Measurements from ENCODE around the gene ZBTB16.
"Not testable (repeated sequence)": the region's sequence is repeated elsewhere in the genome, so short reads cannot be mapped to it uniquely, and the experiment has no call there.

The ZBTB16 gene

GRCh38 chr11:114033572-114033971 lies 25.9 kb upstream of the ZBTB16 start:
- Mint-ChIP-seq H3K9me3 (ENCODE audit: low read depth) (no peaks in the 10 kb centered on the region), H3K27ac (no peak overlapping the region), H3K4me3 (no peak overlapping the region), H3K36me3 (no peaks in the 10 kb centered on the region), H3K4me1 (ENCODE audit: low read depth) (peaks cover 4% of the 10 kb centered on the region), H3K27me3 (peaks cover 4% of the 10 kb centered on the region)

DNA sequence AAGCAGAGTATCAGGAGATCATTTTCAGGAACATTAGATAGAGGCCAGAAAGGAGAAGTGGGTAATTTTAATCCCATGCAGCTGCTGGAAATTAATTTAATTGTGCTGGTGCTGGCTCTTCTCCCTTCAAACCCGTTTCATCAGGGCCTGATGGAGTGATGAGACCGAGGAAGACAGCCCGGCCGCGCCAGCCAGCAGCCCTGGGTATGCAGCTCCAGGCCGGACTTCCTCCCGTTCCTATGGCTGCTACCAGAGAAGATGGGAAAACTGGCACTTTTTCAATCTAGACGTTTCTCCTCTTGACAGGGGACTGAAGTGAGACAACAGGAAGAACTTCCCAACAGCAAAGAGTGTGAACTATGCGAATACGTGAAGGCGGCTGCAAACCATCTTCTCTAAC lies 24.6 kb upstream of the ZBTB16 start:
- peaks cover 4% of the 10 kb centered on the region for H3K4me1 Mint-ChIP-seq (ENCODE audit: low read depth)

DNA sequence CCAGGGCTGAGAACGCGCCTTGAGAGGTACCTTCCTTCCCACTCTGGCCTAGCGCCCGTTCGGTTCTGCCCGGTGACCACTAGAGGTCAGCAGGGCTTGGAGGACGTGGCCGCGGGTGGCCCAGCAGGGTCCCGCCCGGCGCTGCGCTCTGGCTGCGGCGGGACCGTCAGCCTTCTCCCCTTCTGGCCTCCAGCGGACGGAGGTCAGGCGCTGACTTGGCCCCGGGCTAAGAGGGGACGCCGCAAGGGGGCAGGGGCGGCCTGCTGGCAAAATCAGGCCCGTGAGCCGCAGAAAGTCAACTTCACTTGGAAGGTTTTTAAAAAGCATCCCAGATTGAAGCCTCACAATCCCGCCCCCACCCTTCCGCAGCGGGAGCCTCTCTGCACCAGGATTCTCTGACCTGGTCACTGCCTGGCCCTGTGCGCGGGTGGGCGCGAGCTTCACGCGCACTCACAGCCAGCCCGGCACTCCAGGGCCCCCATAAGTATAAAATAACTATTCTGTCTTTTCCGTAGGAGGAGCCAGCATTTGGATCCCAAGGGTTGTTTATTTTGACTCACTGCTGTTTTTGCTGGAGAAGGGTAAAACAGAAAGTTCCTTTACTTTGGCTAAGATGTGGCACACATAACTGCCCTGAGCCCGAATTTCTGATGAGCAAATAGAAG lies 23.2 kb upstream of the ZBTB16 start:
- peaks cover 2% of the 10 kb centered on the region for H3K27me3 Mint-ChIP-seq
- peaks cover 4% of the 10 kb centered on the region for H3K4me1 Mint-ChIP-seq (ENCODE audit: low read depth)
- no peaks in the 10 kb centered on the region for H3K9me3 Mint-ChIP-seq (ENCODE audit: low read depth)
- no peak overlapping the region for H3K4me3 Mint-ChIP-seq
- no peak overlapping the region for H3K27ac Mint-ChIP-seq
- H3K36me3 Mint-ChIP-seq = no peaks in the 10 kb centered on the region

More for the DNA sequence above, 24.6 kb upstream of the ZBTB16 start:
- Mint-ChIP-seq H3K36me3 (no peaks in the 10 kb centered on the region), H3K27me3 (peaks cover 3% of the 10 kb centered on the region), H3K4me3 (no peak overlapping the region), H3K27ac (no peak overlapping the region), H3K9me3 (ENCODE audit: low read depth) (no peaks in the 10 kb centered on the region)

DNA sequence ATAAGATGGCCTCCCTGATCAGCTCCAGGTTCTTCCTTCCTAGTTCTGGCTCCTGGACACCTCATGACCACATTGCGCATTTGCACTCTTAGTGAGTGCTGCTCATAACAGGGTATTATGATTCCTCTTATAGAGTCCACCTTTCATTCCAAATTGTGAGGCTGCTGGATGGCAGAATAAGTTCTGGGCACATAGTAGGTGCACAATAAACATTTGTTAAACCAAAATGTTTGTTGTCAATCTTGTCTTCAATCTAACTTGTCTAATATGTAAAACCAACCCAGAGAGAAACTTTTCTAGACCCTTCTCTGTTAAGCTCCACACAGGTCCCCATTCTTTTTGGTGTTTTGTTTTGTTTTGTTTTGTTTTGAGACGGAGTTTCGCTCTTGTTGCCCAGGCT lies 22.6 kb upstream of the ZBTB16 start:
- Mint-ChIP-seq H3K9me3 (ENCODE audit: low read depth) (no peaks in the 10 kb centered on the region), H3K4me3 (no peak overlapping the region), H3K27ac (no peak overlapping the region), H3K36me3 (no peaks in the 10 kb centered on the region), H3K27me3 (peaks cover 2% of the 10 kb centered on the region), H3K4me1 (ENCODE audit: low read depth) (peaks cover 4% of the 10 kb centered on the region)

GRCh38 chr11:114039551-114039950 lies 20.0 kb upstream of the ZBTB16 start:
- no peak overlapping the region for H3K4me3 Mint-ChIP-seq
- H3K36me3 Mint-ChIP-seq = no peaks in the 10 kb centered on the region
- H3K27me3 Mint-ChIP-seq = peaks cover 2% of the 10 kb centered on the region
- H3K27ac Mint-ChIP-seq = no peak overlapping the region
- peaks cover 9% of the 10 kb centered on the region for H3K4me1 Mint-ChIP-seq (ENCODE audit: low read depth)
- H3K9me3 Mint-ChIP-seq (ENCODE audit: low read depth) = no peaks in the 10 kb centered on the region

DNA sequence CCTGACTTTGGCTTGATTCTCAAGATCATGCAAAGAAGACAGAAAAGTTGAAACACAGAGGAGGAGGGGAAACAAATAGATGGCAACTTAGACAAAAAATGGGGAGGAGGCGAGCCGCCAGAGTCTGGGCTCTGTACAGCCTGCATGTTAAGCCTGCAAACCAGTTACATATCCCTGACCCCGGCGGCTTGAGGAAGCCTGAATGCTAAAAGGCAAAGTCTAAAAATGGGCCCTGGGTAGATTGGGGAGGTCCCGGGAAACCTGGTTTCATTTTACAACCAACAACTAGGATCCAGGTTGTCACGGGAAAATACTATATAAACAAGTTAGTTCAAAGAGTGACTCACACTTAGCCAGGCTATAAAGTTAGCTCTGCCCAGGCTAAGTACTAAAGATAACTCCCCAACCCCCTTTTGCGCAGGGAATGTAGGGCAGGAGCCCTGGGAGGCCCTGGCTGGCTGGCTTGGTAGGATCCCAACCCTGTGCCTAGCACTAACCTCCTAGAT lies 18.8 kb upstream of the ZBTB16 start:
- Mint-ChIP-seq H3K36me3 (no peaks in the 10 kb centered on the region), H3K27me3 (no peaks in the 10 kb centered on the region), H3K4me3 (no peak overlapping the region), H3K4me1 (ENCODE audit: low read depth) (peaks cover 10% of the 10 kb centered on the region), H3K27ac (no peak overlapping the region), H3K9me3 (ENCODE audit: low read depth) (no peaks in the 10 kb centered on the region)

GRCh38 chr11:114042234-114042633 lies 17.3 kb upstream of the ZBTB16 start:
- Mint-ChIP-seq H3K27me3 (no peaks in the 10 kb centered on the region), H3K27ac (no peak overlapping the region), H3K4me3 (no peak overlapping the region), H3K4me1 (ENCODE audit: low read depth) (peaks cover 6% of the 10 kb centered on the region), H3K9me3 (ENCODE audit: low read depth) (no peaks in the 10 kb centered on the region), H3K36me3 (no peaks in the 10 kb centered on the region)

GRCh38 chr11:114044042-114044871 lies 15.3 kb upstream of the ZBTB16 start:
- H3K9me3 Mint-ChIP-seq (ENCODE audit: low read depth) = no peaks in the 10 kb centered on the region
- H3K36me3 Mint-ChIP-seq = no peaks in the 10 kb centered on the region
- H3K4me3 Mint-ChIP-seq = no peak overlapping the region
- peaks cover 2% of the 10 kb centered on the region for H3K27me3 Mint-ChIP-seq
- peaks cover 6% of the 10 kb centered on the region for H3K4me1 Mint-ChIP-seq (ENCODE audit: low read depth)
- no peak overlapping the region for H3K27ac Mint-ChIP-seq

GRCh38 chr11:114047327-114047726 lies 12.2 kb upstream of the ZBTB16 start:
- H3K4me3 Mint-ChIP-seq = no peak overlapping the region
- H3K27ac Mint-ChIP-seq = no peak overlapping the region
- no peaks in the 10 kb centered on the region for H3K36me3 Mint-ChIP-seq
- H3K4me1 Mint-ChIP-seq (ENCODE audit: low read depth) = peaks cover 6% of the 10 kb centered on the region
- H3K9me3 Mint-ChIP-seq (ENCODE audit: low read depth) = no peaks in the 10 kb centered on the region
- H3K27me3 Mint-ChIP-seq = peaks cover 2% of the 10 kb centered on the region

DNA sequence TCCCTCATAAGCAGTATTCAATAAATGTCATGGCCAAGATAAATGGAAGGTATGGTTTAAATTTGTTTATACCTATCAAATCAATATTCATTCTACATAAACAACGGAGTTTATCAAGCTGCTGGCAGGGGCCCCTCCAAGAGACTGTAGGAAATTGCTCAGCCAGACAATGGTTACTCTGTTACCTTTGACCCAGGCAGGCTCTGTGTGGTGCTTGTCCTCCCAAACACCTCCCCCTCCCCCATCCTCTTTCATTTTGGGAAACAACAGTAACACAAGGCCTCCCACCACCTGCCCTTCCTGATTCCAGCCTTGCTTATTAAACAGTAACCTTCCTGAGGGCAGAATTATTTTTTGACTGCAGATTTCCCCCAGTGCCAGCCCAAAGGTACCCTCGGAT lies 10.5 kb upstream of the ZBTB16 start:
- H3K36me3 Mint-ChIP-seq = no peaks in the 10 kb centered on the region
- peaks cover 2% of the 10 kb centered on the region for H3K27me3 Mint-ChIP-seq
- H3K4me1 Mint-ChIP-seq (ENCODE audit: low read depth) = peaks cover 3% of the 10 kb centered on the region
- H3K27ac Mint-ChIP-seq = no peak overlapping the region
- H3K9me3 Mint-ChIP-seq (ENCODE audit: low read depth) = no peaks in the 10 kb centered on the region
- no peak overlapping the region for H3K4me3 Mint-ChIP-seq

DNA sequence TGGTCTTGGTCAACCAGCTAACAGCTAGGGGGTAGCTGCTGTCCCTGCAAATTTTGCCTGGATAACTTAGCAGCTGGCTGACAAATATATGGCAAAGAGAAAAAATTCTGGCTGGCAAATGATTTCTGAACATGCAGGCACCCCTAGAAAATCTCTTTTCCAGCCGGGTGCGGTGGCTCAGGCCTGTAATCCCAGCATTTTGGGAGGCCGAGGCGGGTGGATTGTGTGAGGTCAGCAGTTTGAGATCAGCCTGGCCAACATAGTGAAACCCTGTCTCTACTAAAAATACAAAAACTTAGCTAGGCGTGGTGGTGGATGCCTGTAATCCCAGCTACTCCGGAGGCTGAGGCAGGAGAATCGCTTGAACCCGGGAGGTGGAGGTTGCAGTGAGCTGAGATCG lies 9.7 kb upstream of the ZBTB16 start:
- H3K36me3 Mint-ChIP-seq; H3K27me3 Mint-ChIP-seq; H3K4me1 Mint-ChIP-seq (ENCODE audit: low read depth); H3K9me3 Mint-ChIP-seq (ENCODE audit: low read depth); H3K27ac Mint-ChIP-seq; H3K4me3 Mint-ChIP-seq: not testable (repeated sequence)

DNA sequence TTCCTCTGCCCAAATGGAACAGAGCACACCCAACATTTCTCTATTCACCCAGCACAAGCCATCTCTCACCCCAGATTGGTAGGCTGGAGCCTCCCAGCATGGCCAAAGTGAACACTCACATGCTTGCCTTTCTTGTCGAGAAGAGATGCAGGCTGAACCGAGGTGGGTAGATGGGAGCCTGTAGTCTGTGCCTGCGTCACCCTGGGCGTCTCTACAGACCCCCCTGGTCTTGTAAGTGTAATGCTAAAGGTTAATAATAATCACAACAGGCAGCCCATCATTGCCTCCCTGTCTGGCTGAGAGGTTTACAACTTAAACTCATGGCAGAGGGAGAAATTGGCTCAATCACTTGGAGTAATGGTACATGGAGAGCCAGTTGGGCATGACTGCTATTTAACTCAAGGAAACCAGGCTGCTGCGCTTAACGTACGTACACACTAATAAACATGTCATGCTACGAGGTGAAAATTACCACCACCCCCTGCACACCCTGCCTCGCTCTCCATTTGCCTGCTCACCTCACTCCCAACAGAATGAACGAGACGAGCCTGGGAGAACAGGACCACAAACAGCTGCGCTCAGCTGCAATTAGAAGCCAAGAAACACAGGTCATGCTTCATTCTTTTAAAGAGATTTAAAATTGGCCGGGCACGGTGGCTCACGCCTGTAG lies 9.1 kb upstream of the ZBTB16 start:
- Mint-ChIP-seq H3K27ac (no peak overlapping the region), H3K4me3 (no peak overlapping the region), H3K4me1 (ENCODE audit: low read depth) (no peaks in the 10 kb centered on the region), H3K27me3 (peaks cover 2% of the 10 kb centered on the region), H3K36me3 (no peaks in the 10 kb centered on the region), H3K9me3 (ENCODE audit: low read depth) (no peaks in the 10 kb centered on the region)

GRCh38 chr11:114051558-114051957 lies 8.0 kb upstream of the ZBTB16 start:
- H3K27ac Mint-ChIP-seq = no peak overlapping the region
- H3K36me3 Mint-ChIP-seq = no peaks in the 10 kb centered on the region
- no peaks in the 10 kb centered on the region for H3K9me3 Mint-ChIP-seq (ENCODE audit: low read depth)
- peaks cover 2% of the 10 kb centered on the region for H3K27me3 Mint-ChIP-seq
- no peak overlapping the region for H3K4me3 Mint-ChIP-seq
- no peaks in the 10 kb centered on the region for H3K4me1 Mint-ChIP-seq (ENCODE audit: low read depth)

DNA sequence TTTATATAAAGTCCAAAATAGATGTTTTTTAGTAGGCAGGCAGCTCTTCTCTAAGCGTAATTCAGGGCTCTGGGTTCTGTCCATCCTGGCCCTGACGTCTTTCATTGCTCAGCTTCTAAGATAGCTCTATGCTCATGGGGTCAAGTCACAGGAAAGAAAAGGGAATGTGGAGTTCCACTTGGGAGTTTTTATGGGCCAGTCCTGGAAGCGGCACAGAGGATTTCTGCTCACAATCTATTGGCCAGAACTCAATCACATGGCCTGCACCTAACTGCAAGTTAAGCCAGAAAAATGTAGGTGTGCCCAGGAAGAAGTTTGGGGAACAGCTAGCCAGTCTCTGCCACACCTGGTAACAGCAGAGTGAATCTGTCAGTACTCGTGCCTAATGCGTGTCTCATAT lies 7.4 kb upstream of the ZBTB16 start:
- peaks cover 2% of the 10 kb centered on the region for H3K27me3 Mint-ChIP-seq
- H3K27ac Mint-ChIP-seq = no peak overlapping the region
- no peaks in the 10 kb centered on the region for H3K36me3 Mint-ChIP-seq
- H3K4me1 Mint-ChIP-seq (ENCODE audit: low read depth) = no peaks in the 10 kb centered on the region
- H3K9me3 Mint-ChIP-seq (ENCODE audit: low read depth) = no peaks in the 10 kb centered on the region
- H3K4me3 Mint-ChIP-seq = no peak overlapping the region

GRCh38 chr11:114053406-114053805 lies 6.1 kb upstream of the ZBTB16 start:
- Mint-ChIP-seq H3K27me3 (peaks cover 4% of the 10 kb centered on the region), H3K9me3 (ENCODE audit: low read depth) (no peaks in the 10 kb centered on the region), H3K36me3 (no peaks in the 10 kb centered on the region), H3K4me1 (ENCODE audit: low read depth) (no peaks in the 10 kb centered on the region), H3K27ac (no peak overlapping the region), H3K4me3 (no peak overlapping the region)
